HCT116 (cell line): Measurements from ENCODE around the gene ZBTB37. TPM values are rescaled to one million over a fixed set of nuclear protein-coding genes. Genes with fewer than 3 reads are reported as not detected.

Experiments used
- ATAC-seq: fragments of 200-7000 bp; cut with Tn5 transposase; 2 replicates; pipeline ENCODE4 v1.9.1; 2020; ENCODE audit warnings: mild to moderate bottlenecking, moderate library complexity
- BruUV-seq: library from RNA; stranded (reverse); fragments of 400-500 nt; replicated peaks from 2 replicates; lab custom pipeline; 2021; lab: Mats Ljungman, UMichigan
- CTCF ChIA-PET: fragments of 300-600 bp; sonication (Branson Sonifier 250); formaldehyde crosslinking; loops from one replicate; lab custom pipeline; 2021; ENCODE audit warnings: antibody characterized with exemption; lab: Charles Lee
- POLR2A ChIA-PET: fragments of 300-600, 350-600 bp; sonication (Branson Sonifier 250); formaldehyde crosslinking; loops from one replicate; lab custom pipeline; 2021; ENCODE audit warnings: antibody characterized with exemption; lab: Charles Lee
- RAD21 ChIA-PET, 2 experiments: fragments of 300-600 bp; sonication (Branson Sonifier 250); formaldehyde crosslinking; loops; one replicate each; lab custom pipeline; 2023; ENCODE audit warnings: low total read pairs in 2 of 2; ENCODE audit not compliant: uncharacterized antibody in 2 of 2, unreplicated experiment in 2 of 2, low non-redundant PET in 1 of 2; lab: Charles Lee
- DNase-seq: peaks from one replicate; pipeline ENCODE4 v3.0.0-alpha.2; 2010; ENCODE audit warnings: low read depth, low spot score
- H2AFZ ChIP-seq: fragments of 200-600 bp; shearing (Covaris generic), sonication (generic); 2 replicates; pipeline ENCODE4 v1.6.1; 2017; ENCODE audit warnings: low read depth, mixed run types, mixed read lengths, antibody characterized with exemption, low read length; ENCODE audit not compliant: poor library complexity, severe bottlenecking
- H3K27ac ChIP-seq: 2 replicates; pipeline ENCODE4 v1.5.1; 2012; ENCODE audit warnings: low read depth, low read length
- H3K27me3 ChIP-seq: fragments of 200-600 bp; sonication (generic); 2 replicates; pipeline ENCODE4 v1.6.1; 2016; ENCODE audit warnings: mixed run types, low read length, mixed read lengths; ENCODE audit not compliant: insufficient read depth
- H3K36me3 ChIP-seq, 2 experiments: fragments of 200-500 bp in 1 of 2; fragments of 200-600 bp in 1 of 2; sonication (Bioruptor generic) in 1 of 2; sonication (generic) in 1 of 2; 2 replicates each; pipeline versions ENCODE4 v1.5.1 to v1.6.1; 2014 to 2016; ENCODE audit warnings: low read length in 2 of 2, inconsistent platforms in 1 of 2, mixed read lengths in 1 of 2, mixed run types in 1 of 2; ENCODE audit not compliant: insufficient read depth in 2 of 2, control insufficient read depth in 1 of 2
- H3K4me1 ChIP-seq, 2 experiments: fragments of 200-600 bp in 1 of 2; sonication (generic) in 1 of 2; 2 replicates each; pipeline versions ENCODE4 v1.5.1 to v1.6.1; 2012 to 2017; ENCODE audit warnings: low read length in 2 of 2, inconsistent platforms in 1 of 2, mild to moderate bottlenecking in 1 of 2, mixed read lengths in 1 of 2, mixed run types in 1 of 2, moderate library complexity in 1 of 2; ENCODE audit not compliant: insufficient read depth in 2 of 2, control insufficient read depth in 1 of 2
- H3K4me2 ChIP-seq: fragments of 200-600 bp; sonication (generic); 2 replicates; pipeline ENCODE4 v1.6.1; 2017; ENCODE audit warnings: mixed run types, low read length, mixed read lengths
- H3K4me3 ChIP-seq, 2 experiments: fragments of 200-600 bp in 1 of 2; sonication (generic) in 1 of 2; replicated peaks in 1 of 2; 2 replicates each; pipeline ENCODE4 v1.5.1; 2011 to 2016; ENCODE audit warnings: low read length in 2 of 2, control low read depth in 1 of 2, low read depth in 1 of 2, mild to moderate bottlenecking in 1 of 2, mixed read lengths in 1 of 2, mixed run types in 1 of 2
- H3K79me2 ChIP-seq: fragments of 200-600 bp; sonication (generic); 2 replicates; pipeline ENCODE4 v1.6.1; 2017; ENCODE audit warnings: mild to moderate bottlenecking, mixed run types, low read length, moderate library complexity, mixed read lengths; ENCODE audit not compliant: insufficient read depth
- H3K9ac ChIP-seq: fragments of 200-600 bp; sonication (generic); 2 replicates; pipeline ENCODE4 v1.6.1; 2016; ENCODE audit warnings: low read length, mixed read lengths
- H3K9me2 ChIP-seq: fragments of 200-600 bp; sonication (generic), shearing (Covaris generic); 2 replicates; pipeline ENCODE4 v1.6.1; 2017; ENCODE audit warnings: mixed run types, mild to moderate bottlenecking, moderate library complexity; ENCODE audit not compliant: insufficient read depth
- H3K9me3 ChIP-seq, 2 experiments: fragments of 200-500 bp in 1 of 2; fragments of 200-600 bp in 1 of 2; sonication (Bioruptor generic) in 1 of 2; sonication (generic) in 1 of 2; 2 replicates each; pipeline ENCODE4 v1.6.1; 2014 to 2017; ENCODE audit warnings: low read length in 2 of 2, mixed read lengths in 2 of 2, inconsistent platforms in 1 of 2, low read depth in 1 of 2, mild to moderate bottlenecking in 1 of 2, mixed run types in 1 of 2, moderate library complexity in 1 of 2; ENCODE audit not compliant: control insufficient read depth in 1 of 2, insufficient read depth in 1 of 2
- H4K20me1 ChIP-seq: fragments of 200-600 bp; sonication (generic), shearing (Covaris generic); 2 replicates; pipeline ENCODE4 v1.6.1; 2017; ENCODE audit warnings: mixed run types, mild to moderate bottlenecking, moderate library complexity; ENCODE audit not compliant: insufficient read depth
- EGR1 ChIP-seq: IDR thresholded peaks from 2 replicates; pipeline ENCODE4 v1.6.1; 2012; ENCODE audit warnings: low read depth
- ELF1 ChIP-seq: IDR thresholded peaks from 2 replicates; pipeline ENCODE4 v1.6.1; 2012; ENCODE audit warnings: low read depth, borderline replicate concordance
- EZH2phosphoT487 ChIP-seq: fragments of 200-600 bp; IDR thresholded peaks from 2 replicates; pipeline ENCODE4 v1.6.1; 2018; ENCODE audit warnings: antibody characterized with exemption, borderline replicate concordance
- JUND ChIP-seq: IDR thresholded peaks from 2 replicates; pipeline ENCODE4 v1.6.1; 2012
- POLR2A ChIP-seq: IDR thresholded peaks from 2 replicates; pipeline ENCODE4 v1.7.0; 2011; ENCODE audit warnings: borderline replicate concordance; ENCODE audit not compliant: insufficient read depth, insufficient read length; ENCODE audit errors: extremely low read depth
- POLR2AphosphoS5 ChIP-seq: IDR thresholded peaks from 2 replicates; pipeline ENCODE4 v1.6.1; 2011; ENCODE audit warnings: mild to moderate bottlenecking, low read depth, low read length, moderate library complexity
- RAD21 ChIP-seq: IDR thresholded peaks from 2 replicates; pipeline ENCODE4 v1.6.1; 2012; ENCODE audit warnings: low read depth, mild to moderate bottlenecking
- SIN3A ChIP-seq: IDR thresholded peaks from 2 replicates; pipeline ENCODE4 v1.6.1; 2012; ENCODE audit warnings: low read depth
- SP1 ChIP-seq: IDR thresholded peaks from 2 replicates; pipeline ENCODE4 v1.6.1; 2012; ENCODE audit warnings: low read depth
- TCF7L2 ChIP-seq: IDR thresholded peaks from 2 replicates; pipeline ENCODE4 v1.7.0; 2011; ENCODE audit warnings: borderline replicate concordance, inconsistent platforms; ENCODE audit not compliant: insufficient read depth, insufficient read length; ENCODE audit errors: extremely low read depth
- YY1 ChIP-seq: IDR thresholded peaks from 2 replicates; pipeline ENCODE4 v1.6.1; 2011; ENCODE audit warnings: low read length, low read depth, moderate library complexity, mild to moderate bottlenecking; ENCODE audit not compliant: insufficient replicate concordance; ENCODE audit errors: extremely low read depth
- ZFX ChIP-seq: fragments of 450-650 bp; IDR thresholded peaks from 2 replicates; pipeline ENCODE4 v1.6.1; 2017
- ZNF274 ChIP-seq: fragments of 200-500 bp; sonication (Bioruptor generic); IDR thresholded peaks from 2 replicates; pipeline ENCODE4 v1.6.1; 2014; ENCODE audit warnings: mild to moderate bottlenecking, low read depth, low read length, inconsistent platforms
- intact Hi-C: fragments of 100-400 bp; cut with micrococcal nuclease; formaldehyde crosslinking; loops from 2 replicates; pipeline ENCODE4 v1.10.0; 2022
- total RNA-seq: library from RNA; stranded (reverse); gene quantifications from one replicate; pipeline ENCODE4 v1.2.1, GENCODE V29; 2021; ENCODE audit not compliant: unreplicated experiment
- TF ChIP-seq, protein P1 (sequence below): IDR thresholded peaks from 2 replicates; pipeline ENCODE4 v1.6.1; 2011; ENCODE audit warnings: mild to moderate bottlenecking, low read length, moderate library complexity; ENCODE audit not compliant: insufficient replicate concordance; ENCODE audit errors: extremely low read depth
- TF ChIP-seq, protein P2 (sequence below), 3 experiments: fragments of 200-600 bp in 1 of 3; sonication (generic) in 1 of 3; IDR thresholded peaks in 2 of 3; conservative IDR thresholded peaks in 1 of 3; 2 replicates each; pipeline ENCODE4 v1.5.1; 2012 to 2017; ENCODE audit warnings: low read depth in 2 of 3, low read length in 2 of 3, antibody characterized with exemption in 1 of 3, borderline replicate concordance in 1 of 3, control low read depth in 1 of 3, mild to moderate bottlenecking in 1 of 3, mixed read lengths in 1 of 3, mixed run types in 1 of 3, moderate library complexity in 1 of 3; ENCODE audit not compliant: insufficient read depth in 1 of 3
- TF ChIP-seq, protein P3 (sequence below): IDR thresholded peaks from 2 replicates; pipeline ENCODE4 v1.6.1; 2012; ENCODE audit warnings: low read depth

The ZBTB37 gene
- total RNA-seq, 1 experiment from 2014 or later, result 9.5 TPM

DNA sequence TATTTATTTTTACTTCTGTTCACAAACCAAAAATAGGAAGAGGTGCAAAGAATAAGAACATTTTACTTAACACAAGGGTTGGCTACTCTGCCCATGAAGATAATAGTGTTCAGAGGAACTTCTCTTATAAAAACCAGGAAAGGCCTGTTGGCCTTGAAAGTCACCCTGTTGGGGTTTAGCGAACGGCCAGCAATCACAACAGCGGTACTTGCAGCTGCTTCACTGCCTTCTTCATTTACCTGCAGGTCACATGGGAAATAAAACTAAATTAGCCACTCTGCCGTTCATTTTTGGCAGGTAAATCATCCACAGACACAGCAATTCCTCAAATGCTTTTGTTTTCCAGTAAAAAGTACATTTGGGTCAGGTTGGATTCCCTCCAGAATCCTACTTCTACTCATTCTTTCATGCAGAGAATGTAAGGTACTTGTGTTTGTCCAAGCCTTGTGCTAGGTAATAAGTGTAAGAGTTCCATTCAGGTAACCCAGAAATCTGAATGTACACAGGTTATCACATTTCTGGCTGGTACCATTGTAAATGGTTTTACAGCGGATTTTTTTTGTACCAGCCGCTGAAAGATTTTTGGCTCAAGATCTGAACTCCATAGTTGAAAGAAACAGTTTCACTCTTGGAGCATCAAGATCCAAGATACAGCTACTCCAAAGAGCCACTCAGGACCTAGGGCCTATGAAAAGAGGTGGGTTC lies 35.8 kb downstream of the ZBTB37 start:
- intact Hi-C loops, result no loop called here
- ChIA-PET POLR2A (no interaction called here), RAD21 (no interaction called here), CTCF (no interaction called here)
- H3K9ac ChIP-seq, result no peak overlapping the region
- no peaks in the 10 kb centered on the region for H3K9me3 ChIP-seq
- no peak overlapping the region for H3K4me2 ChIP-seq
- H3K27me3 ChIP-seq, result no peaks in the 10 kb centered on the region
- no peaks in the 10 kb centered on the region for H3K9me2 ChIP-seq
- TF ChIP-seq, protein P1, sequence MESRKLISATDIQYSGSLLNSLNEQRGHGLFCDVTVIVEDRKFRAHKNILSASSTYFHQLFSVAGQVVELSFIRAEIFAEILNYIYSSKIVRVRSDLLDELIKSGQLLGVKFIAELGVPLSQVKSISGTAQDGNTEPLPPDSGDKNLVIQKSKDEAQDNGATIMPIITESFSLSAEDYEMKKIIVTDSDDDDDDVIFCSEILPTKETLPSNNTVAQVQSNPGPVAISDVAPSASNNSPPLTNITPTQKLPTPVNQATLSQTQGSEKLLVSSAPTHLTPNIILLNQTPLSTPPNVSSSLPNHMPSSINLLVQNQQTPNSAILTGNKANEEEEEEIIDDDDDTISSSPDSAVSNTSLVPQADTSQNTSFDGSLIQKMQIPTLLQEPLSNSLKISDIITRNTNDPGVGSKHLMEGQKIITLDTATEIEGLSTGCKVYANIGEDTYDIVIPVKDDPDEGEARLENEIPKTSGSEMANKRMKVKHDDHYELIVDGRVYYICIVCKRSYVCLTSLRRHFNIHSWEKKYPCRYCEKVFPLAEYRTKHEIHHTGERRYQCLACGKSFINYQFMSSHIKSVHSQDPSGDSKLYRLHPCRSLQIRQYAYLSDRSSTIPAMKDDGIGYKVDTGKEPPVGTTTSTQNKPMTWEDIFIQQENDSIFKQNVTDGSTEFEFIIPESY, result no peak
- TF ChIP-seq EGR1 (no peak), POLR2AphosphoS5 (no peak), JUND (no peak), ZNF274 (no peak), ELF1 (no peak), SIN3A (no peak), YY1 (no peak), ZFX (no peak), SP1 (no peak), POLR2A (no peak), TCF7L2 (no peak), RAD21 (no peak), EZH2phosphoT487 (no peak)
- TF ChIP-seq, protein P2, sequence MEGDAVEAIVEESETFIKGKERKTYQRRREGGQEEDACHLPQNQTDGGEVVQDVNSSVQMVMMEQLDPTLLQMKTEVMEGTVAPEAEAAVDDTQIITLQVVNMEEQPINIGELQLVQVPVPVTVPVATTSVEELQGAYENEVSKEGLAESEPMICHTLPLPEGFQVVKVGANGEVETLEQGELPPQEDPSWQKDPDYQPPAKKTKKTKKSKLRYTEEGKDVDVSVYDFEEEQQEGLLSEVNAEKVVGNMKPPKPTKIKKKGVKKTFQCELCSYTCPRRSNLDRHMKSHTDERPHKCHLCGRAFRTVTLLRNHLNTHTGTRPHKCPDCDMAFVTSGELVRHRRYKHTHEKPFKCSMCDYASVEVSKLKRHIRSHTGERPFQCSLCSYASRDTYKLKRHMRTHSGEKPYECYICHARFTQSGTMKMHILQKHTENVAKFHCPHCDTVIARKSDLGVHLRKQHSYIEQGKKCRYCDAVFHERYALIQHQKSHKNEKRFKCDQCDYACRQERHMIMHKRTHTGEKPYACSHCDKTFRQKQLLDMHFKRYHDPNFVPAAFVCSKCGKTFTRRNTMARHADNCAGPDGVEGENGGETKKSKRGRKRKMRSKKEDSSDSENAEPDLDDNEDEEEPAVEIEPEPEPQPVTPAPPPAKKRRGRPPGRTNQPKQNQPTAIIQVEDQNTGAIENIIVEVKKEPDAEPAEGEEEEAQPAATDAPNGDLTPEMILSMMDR (IDR thresholded peaks at IDR 0.05 in 2 of 3, conservative IDR thresholded peaks at IDR 0.05 in 1 of 3; ENCODE audit: borderline replicate concordance in 1 of 3, insufficient read depth in 1 of 3, low read depth in 2 of 3, low read length in 2 of 3), result no peak
- TF ChIP-seq, protein P3, sequence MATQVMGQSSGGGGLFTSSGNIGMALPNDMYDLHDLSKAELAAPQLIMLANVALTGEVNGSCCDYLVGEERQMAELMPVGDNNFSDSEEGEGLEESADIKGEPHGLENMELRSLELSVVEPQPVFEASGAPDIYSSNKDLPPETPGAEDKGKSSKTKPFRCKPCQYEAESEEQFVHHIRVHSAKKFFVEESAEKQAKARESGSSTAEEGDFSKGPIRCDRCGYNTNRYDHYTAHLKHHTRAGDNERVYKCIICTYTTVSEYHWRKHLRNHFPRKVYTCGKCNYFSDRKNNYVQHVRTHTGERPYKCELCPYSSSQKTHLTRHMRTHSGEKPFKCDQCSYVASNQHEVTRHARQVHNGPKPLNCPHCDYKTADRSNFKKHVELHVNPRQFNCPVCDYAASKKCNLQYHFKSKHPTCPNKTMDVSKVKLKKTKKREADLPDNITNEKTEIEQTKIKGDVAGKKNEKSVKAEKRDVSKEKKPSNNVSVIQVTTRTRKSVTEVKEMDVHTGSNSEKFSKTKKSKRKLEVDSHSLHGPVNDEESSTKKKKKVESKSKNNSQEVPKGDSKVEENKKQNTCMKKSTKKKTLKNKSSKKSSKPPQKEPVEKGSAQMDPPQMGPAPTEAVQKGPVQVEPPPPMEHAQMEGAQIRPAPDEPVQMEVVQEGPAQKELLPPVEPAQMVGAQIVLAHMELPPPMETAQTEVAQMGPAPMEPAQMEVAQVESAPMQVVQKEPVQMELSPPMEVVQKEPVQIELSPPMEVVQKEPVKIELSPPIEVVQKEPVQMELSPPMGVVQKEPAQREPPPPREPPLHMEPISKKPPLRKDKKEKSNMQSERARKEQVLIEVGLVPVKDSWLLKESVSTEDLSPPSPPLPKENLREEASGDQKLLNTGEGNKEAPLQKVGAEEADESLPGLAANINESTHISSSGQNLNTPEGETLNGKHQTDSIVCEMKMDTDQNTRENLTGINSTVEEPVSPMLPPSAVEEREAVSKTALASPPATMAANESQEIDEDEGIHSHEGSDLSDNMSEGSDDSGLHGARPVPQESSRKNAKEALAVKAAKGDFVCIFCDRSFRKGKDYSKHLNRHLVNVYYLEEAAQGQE, result no peak
- H3K79me2 ChIP-seq, result no peaks in the 10 kb centered on the region
- H3K4me1 ChIP-seq, result no peaks in the 10 kb centered on the region
- no peaks in the 10 kb centered on the region for H3K36me3 ChIP-seq
- no peak overlapping the region for H3K4me3 ChIP-seq
- ATAC-seq, result no peak
- H3K27ac ChIP-seq, result no peak overlapping the region
- H4K20me1 ChIP-seq, result no peaks in the 10 kb centered on the region
- no TSS peak for BruUV-seq
- DNase-seq, result no peak
- no peak overlapping the region for H2AFZ ChIP-seq
